Measurements from ENCODE around the gene GJC2. TPM values are rescaled to one million over a fixed set of nuclear protein-coding genes. Genes with fewer than 3 reads are reported as not detected.

Gene GJC2
- total and polyA plus RNA-seq, 2 donors (not counting 1 experiment from before 2014, with no cell fraction given): 0.16 to 0.30 TPM

DNA sequence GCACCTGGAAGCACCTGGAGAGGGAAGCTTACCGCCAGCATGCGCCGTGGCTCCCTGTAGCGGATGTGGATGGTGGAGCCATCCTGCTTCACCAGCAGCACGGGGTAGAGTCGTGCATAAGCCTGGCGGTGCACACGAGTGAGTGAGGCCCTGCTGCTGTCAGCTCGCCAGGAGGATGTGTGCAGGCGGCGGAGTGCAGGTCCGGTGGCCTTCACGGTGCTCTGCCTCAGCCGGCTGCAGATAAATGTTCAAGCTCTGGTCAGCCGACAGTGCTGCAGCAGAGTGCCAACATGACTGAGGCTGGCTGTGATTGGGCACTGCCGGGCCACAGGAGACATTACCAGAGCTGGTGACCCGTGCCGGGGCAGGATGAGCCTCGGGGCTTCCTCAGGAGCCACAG is 42.1 kb upstream of the GJC2 start:
- DNase-seq (no peak), ATAC-seq (ENCODE audit: low read depth) (no peak)
- ChIA-PET CTCF (no interaction called here), POLR2A (no interaction called here)
- no peak overlapping the region for H3K4me3 ChIP-seq (ENCODE audit: control extremely low read depth in 1 of 5, extremely low read depth in 1 of 5, insufficient read depth in 1 of 5, low read depth in 2 of 5, low read length in 4 of 5)
- no peaks in the 10 kb centered on the region for H3K27me3 ChIP-seq (replicated peaks in 1 of 4; ENCODE audit: control extremely low read depth in 1 of 4, control insufficient read depth in 3 of 4, insufficient read depth in 4 of 4, low read length in 3 of 4)
- intact Hi-C loops (cut with micrococcal nuclease): loop anchor here (10.0 kb wide), 2 partner anchors 167 to 1397 kb away; partner anchors contain the start of gene NUP133
- peaks cover 0 to 17% of the 10 kb centered on the region in 2 experiments for H3K36me3 ChIP-seq (replicated peaks in 1 of 2; ENCODE audit: control extremely low read depth in 1 of 2, control insufficient read depth in 1 of 2, extremely low read depth in 1 of 2, insufficient read depth in 2 of 2, low read length in 1 of 2)
- no peak overlapping the region for H2AFZ ChIP-seq (ENCODE audit: insufficient read depth, low read depth, low read length, poor library complexity, severe bottlenecking)
- peaks cover 37% of the 10 kb centered on the region for H3K79me2 ChIP-seq (ENCODE audit: control insufficient read depth, insufficient read depth, low read length)
- Mint-ChIP-seq H3K4me3 (peak overlapping the region; percentile 92), H3K9me3 (ENCODE audit: insufficient read depth) (no peaks in the 10 kb centered on the region), H3K4me1 (peaks cover 38% of the 10 kb centered on the region), H3K27ac (no peak overlapping the region), H3K27me3 (no peaks in the 10 kb centered on the region)
- WGBS (ENCODE audit: insufficient coverage): 93% methylated on average over 19 of the region's 19 CpGs
- peaks cover 25 to 36% of the 10 kb centered on the region in 2 donors for H3K4me1 ChIP-seq (ENCODE audit: control insufficient read depth in 2 of 2, insufficient read depth in 2 of 2, low read length in 2 of 2)
- TF ChIP-seq, protein P1, sequence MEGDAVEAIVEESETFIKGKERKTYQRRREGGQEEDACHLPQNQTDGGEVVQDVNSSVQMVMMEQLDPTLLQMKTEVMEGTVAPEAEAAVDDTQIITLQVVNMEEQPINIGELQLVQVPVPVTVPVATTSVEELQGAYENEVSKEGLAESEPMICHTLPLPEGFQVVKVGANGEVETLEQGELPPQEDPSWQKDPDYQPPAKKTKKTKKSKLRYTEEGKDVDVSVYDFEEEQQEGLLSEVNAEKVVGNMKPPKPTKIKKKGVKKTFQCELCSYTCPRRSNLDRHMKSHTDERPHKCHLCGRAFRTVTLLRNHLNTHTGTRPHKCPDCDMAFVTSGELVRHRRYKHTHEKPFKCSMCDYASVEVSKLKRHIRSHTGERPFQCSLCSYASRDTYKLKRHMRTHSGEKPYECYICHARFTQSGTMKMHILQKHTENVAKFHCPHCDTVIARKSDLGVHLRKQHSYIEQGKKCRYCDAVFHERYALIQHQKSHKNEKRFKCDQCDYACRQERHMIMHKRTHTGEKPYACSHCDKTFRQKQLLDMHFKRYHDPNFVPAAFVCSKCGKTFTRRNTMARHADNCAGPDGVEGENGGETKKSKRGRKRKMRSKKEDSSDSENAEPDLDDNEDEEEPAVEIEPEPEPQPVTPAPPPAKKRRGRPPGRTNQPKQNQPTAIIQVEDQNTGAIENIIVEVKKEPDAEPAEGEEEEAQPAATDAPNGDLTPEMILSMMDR (IDR thresholded peaks at IDR 0.05): no peak
- no peak for TF ChIP-seq EZH2 (IDR thresholded peaks at IDR 0.05; ENCODE audit: borderline replicate concordance, insufficient read depth, low read depth, low read length, poor library complexity, severe bottlenecking)
- H3K9ac ChIP-seq (ENCODE audit: low read length): no peak overlapping the region
- H3K4me2 ChIP-seq (replicated peaks; ENCODE audit: low read depth, low read length, poor library complexity, severe bottlenecking): peak overlapping the region; percentile 96
- H3K9me3 ChIP-seq (ENCODE audit: control extremely low read depth in 1 of 3, control insufficient read depth in 2 of 3, insufficient read depth in 1 of 3, low read length in 2 of 3): no peaks in the 10 kb centered on the region
- no peaks in the 10 kb centered on the region for H4K20me1 ChIP-seq (ENCODE audit: control insufficient read depth, insufficient read depth, low read length, poor library complexity, severe bottlenecking)
- H3K27ac ChIP-seq (ENCODE audit: low read length in 2 of 2): no peak overlapping the region

DNA sequence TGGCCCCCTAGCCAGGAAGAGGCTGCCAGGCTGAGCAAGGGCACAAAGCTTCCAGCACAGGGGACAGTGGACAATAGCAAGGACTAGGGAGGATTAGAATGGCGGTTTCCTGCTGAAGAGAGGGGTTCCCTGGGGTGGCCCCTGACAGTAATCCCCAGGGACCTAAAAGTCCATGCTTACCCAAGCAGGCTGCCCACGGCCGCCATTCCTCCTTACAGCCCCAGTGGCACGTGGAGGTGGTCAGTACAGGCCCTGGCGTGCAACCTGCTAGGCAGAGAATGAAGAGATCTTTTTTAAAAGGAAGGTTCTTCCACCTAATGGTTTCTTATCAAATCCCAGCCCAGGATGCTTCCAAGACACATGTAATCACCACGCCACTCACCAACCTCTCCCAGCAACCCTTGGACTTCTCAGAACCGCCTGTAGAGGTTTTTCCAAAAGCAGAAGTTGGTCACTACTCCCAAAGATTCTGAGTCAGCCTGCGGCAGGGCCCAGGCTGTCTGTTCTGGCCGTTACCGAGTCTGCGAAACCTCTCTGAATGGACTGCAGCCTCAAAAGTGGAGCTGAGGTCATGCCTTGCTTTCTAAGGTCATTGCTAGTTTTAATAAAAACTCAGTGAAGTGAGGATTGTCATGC is 41.6 kb upstream of the GJC2 start:
- Histone ChIP-seq H2AFZ (ENCODE audit: insufficient read depth, low read depth, low read length, poor library complexity, severe bottlenecking) (no peak overlapping the region), H3K9me3 (ENCODE audit: control extremely low read depth in 1 of 3, control insufficient read depth in 2 of 3, insufficient read depth in 1 of 3, low read length in 2 of 3) (no peaks in the 10 kb centered on the region), H3K36me3 (replicated peaks in 1 of 2; ENCODE audit: control extremely low read depth in 1 of 2, control insufficient read depth in 1 of 2, extremely low read depth in 1 of 2, insufficient read depth in 2 of 2, low read length in 1 of 2) (peaks cover 0 to 17% of the 10 kb centered on the region in 2 experiments), H3K9ac (ENCODE audit: low read length) (peak overlapping the region; percentile 85), H3K4me1 (ENCODE audit: control insufficient read depth in 2 of 2, insufficient read depth in 2 of 2, low read length in 2 of 2) (peaks cover 25 to 36% of the 10 kb centered on the region in 2 donors), H3K79me2 (ENCODE audit: control insufficient read depth, insufficient read depth, low read length) (peaks cover 35% of the 10 kb centered on the region), H4K20me1 (ENCODE audit: control insufficient read depth, insufficient read depth, low read length, poor library complexity, severe bottlenecking) (no peaks in the 10 kb centered on the region), H3K27ac (ENCODE audit: low read length in 2 of 2) (peak overlapping the region; percentile 71 to 95), H3K27me3 (replicated peaks in 1 of 4; ENCODE audit: control extremely low read depth in 1 of 4, control insufficient read depth in 3 of 4, insufficient read depth in 4 of 4, low read length in 3 of 4) (no peaks in the 10 kb centered on the region), H3K4me2 (replicated peaks; ENCODE audit: low read depth, low read length, poor library complexity, severe bottlenecking) (peak overlapping the region; percentile 96), H3K4me3 (ENCODE audit: control extremely low read depth in 1 of 5, extremely low read depth in 1 of 5, insufficient read depth in 1 of 5, low read depth in 2 of 5, low read length in 4 of 5) (peak overlapping the region; percentile 60 to 97 (median 95))
- peak overlapping the region; percentile 92 for H3K4me3 Mint-ChIP-seq
- TF ChIP-seq, protein P1 (IDR thresholded peaks at IDR 0.05): no peak
- no peak for TF ChIP-seq EZH2 (IDR thresholded peaks at IDR 0.05; ENCODE audit: borderline replicate concordance, insufficient read depth, low read depth, low read length, poor library complexity, severe bottlenecking)
- ChIA-PET CTCF (interaction anchor here (0.7 kb wide), 1 partner anchor 13 kb away, joined by 3 read pairs; no protein-coding TSS in a partner anchor), POLR2A (no interaction called here)
- no peaks in the 10 kb centered on the region for H3K9me3 Mint-ChIP-seq (ENCODE audit: insufficient read depth)
- intact Hi-C loops (cut with micrococcal nuclease): loop anchor here (10.0 kb wide), 2 partner anchors 167 to 1397 kb away; partner anchors contain the start of gene NUP133
- peak overlapping the region; percentile 87 for H3K27ac Mint-ChIP-seq
- no peaks in the 10 kb centered on the region for H3K27me3 Mint-ChIP-seq
- no peak for ATAC-seq (ENCODE audit: low read depth)
- no peak for DNase-seq
- peaks cover 36% of the 10 kb centered on the region for H3K4me1 Mint-ChIP-seq
- 70% methylated on average over 8 of the region's 11 CpGs for WGBS (ENCODE audit: insufficient coverage)
